HG03025 (cell line): ENCODE results near the gene TTLL1.

Experiments
- ATAC-seq: cut with Tn5 transposase; IDR thresholded peaks from one replicate; pipeline ENCODE4 v1.9.1; 2021; ENCODE audit warnings: mild to moderate bottlenecking, moderate library complexity; ENCODE audit not compliant: unreplicated experiment, low FRiP score

Gene TTLL1

GRCh38 chr22:43014869-43015676, 74.1 kb downstream of the TTLL1 start, which contains the start of gene PACSIN2:
TSS of gene PACSIN2 (minus strand) at chr22:43015149. CDS start at chr22:42912080, 103,069 bp downstream.
- peak; percentile 93 for ATAC-seq

- ATAC-seq = no peak
These were observed 74.8 kb downstream of the TTLL1 start for GRCh38 chr22:43014316-43014868.

GRCh38 chr22:43013355-43014315, 75.6 kb downstream of the TTLL1 start:
- ATAC-seq = no peak

GRCh38 chr22:43012390-43012789, 76.8 kb downstream of the TTLL1 start:
- no peak for ATAC-seq

GRCh38 chr22:43011079-43011478, 78.1 kb downstream of the TTLL1 start:
- ATAC-seq = no peak

GRCh38 chr22:43009444-43009843, 79.7 kb downstream of the TTLL1 start:
- ATAC-seq = no peak

- ATAC-seq = no peak
These were observed 80.3 kb downstream of the TTLL1 start for GRCh38 chr22:43008921-43009320.

- no peak for ATAC-seq
These were observed 80.7 kb downstream of the TTLL1 start for GRCh38 chr22:43008509-43008908.

- ATAC-seq = no peak
These were observed 81.6 kb downstream of the TTLL1 start for GRCh38 chr22:43007519-43008102.

- ATAC-seq = no peak
These were observed 82.4 kb downstream of the TTLL1 start for GRCh38 chr22:43006753-43007152.

GRCh38 chr22:43006016-43006505, 83.1 kb downstream of the TTLL1 start:
- no peak for ATAC-seq

- ATAC-seq = no peak
These were observed 84.1 kb downstream of the TTLL1 start for GRCh38 chr22:43005106-43005505.

- no peak for ATAC-seq
These were observed 84.7 kb downstream of the TTLL1 start for GRCh38 chr22:43004362-43005035.

GRCh38 chr22:43002202-43002586, 87.0 kb downstream of the TTLL1 start:
- no peak for ATAC-seq

GRCh38 chr22:43001271-43002201, 87.7 kb downstream of the TTLL1 start:
- no peak for ATAC-seq

- ATAC-seq = no peak
These were observed 88.6 kb downstream of the TTLL1 start for GRCh38 chr22:43000441-43001175.

GRCh38 chr22:42997582-42998090, 91.6 kb downstream of the TTLL1 start:
- no peak for ATAC-seq
